ENCODE data around the gene NAV2. TPM values are rescaled to one million over a fixed set of nuclear protein-coding genes. Genes with fewer than 3 reads are reported as not detected.

The NAV2 gene
- polyA plus RNA-seq, 1 donor from 2014 or later: 3.0 TPM

- Histone ChIP-seq H3K9ac (ENCODE audit: low read length) (no peak overlapping the region), H3K79me2 (replicated peaks; ENCODE audit: insufficient read depth, low read length) (no peaks in the 10 kb centered on the region)
Observed at GRCh38 chr11:20035701-20036601, 323.3 kb downstream of the NAV2 start.

More at GRCh38 chr11:20035701-20036601, 323.3 kb downstream of the NAV2 start:
- Histone ChIP-seq H4K20me1 (ENCODE audit: insufficient read depth) (no peaks in the 10 kb centered on the region), H3K27me3 (ENCODE audit: insufficient read depth, low read depth, low read length) (no peaks in the 10 kb centered on the region), H3K4me3 (ENCODE audit: low read length) (no peak overlapping the region), H3K36me3 (ENCODE audit: insufficient read depth, low read length) (no peaks in the 10 kb centered on the region), H2AFZ (ENCODE audit: low read depth, low read length) (no peak overlapping the region), H3F3A (ENCODE audit: insufficient read depth, low read length, poor library complexity, severe bottlenecking) (no peaks in the 10 kb centered on the region), H3K4me2 (ENCODE audit: low read length) (no peak overlapping the region), H3K9me3 (ENCODE audit: low read length) (no peaks in the 10 kb centered on the region), H3K9me2 (ENCODE audit: insufficient read depth, low read length) (no peaks in the 10 kb centered on the region), H3K27ac (ENCODE audit: low read length) (no peak overlapping the region)
- TF ChIP-seq POLR2AphosphoS5 (IDR thresholded peaks at IDR 0.05) (no peak), TAF1 (IDR thresholded peaks at IDR 0.05; ENCODE audit: low read depth) (no peak), REST (IDR thresholded peaks at IDR 0.05; ENCODE audit: borderline replicate concordance) (no peak), CTCF (IDR thresholded peaks at IDR 0.05; ENCODE audit: poor library complexity, severe bottlenecking) (no peak), SMC3 (conservative IDR thresholded peaks at IDR 0.05; ENCODE audit: poor library complexity) (no peak), EP300 (conservative IDR thresholded peaks at IDR 0.05; ENCODE audit: poor library complexity, severe bottlenecking) (no peak), MXI1 (conservative IDR thresholded peaks at IDR 0.05; ENCODE audit: poor library complexity, severe bottlenecking) (no peak), RAD21 (conservative IDR thresholded peaks at IDR 0.05) (no peak)

Data from neural cell (in vitro differentiated cells).